Chondrocyte (in vitro differentiated cells): ENCODE results near the gene MAN2C1. TPM values are rescaled to one million over a fixed set of nuclear protein-coding genes. Genes with fewer than 3 reads are reported as not detected.

Source experiments
- DNase-seq: peaks from one replicate; pipeline ENCODE4 v3.0.0; 2021; ENCODE audit warnings: mixed read lengths, low spot score
- H3K27ac Mint-ChIP-seq: one replicate; pipeline ENCODE4 v1.8.0; 2021; ENCODE audit warnings: mild to moderate bottlenecking, moderate library complexity, mixed read lengths; ENCODE audit not compliant: unreplicated experiment
- H3K27me3 Mint-ChIP-seq: 2 replicates; pipeline ENCODE4 v1.8.0; 2021; ENCODE audit warnings: low read depth, mixed read lengths
- H3K36me3 Mint-ChIP-seq: 2 replicates; pipeline ENCODE4 v1.8.0; 2021; ENCODE audit warnings: low read depth, mixed read lengths
- H3K4me1 Mint-ChIP-seq: 2 replicates; pipeline ENCODE4 v1.8.0; 2021; ENCODE audit warnings: low read depth, mild to moderate bottlenecking, mixed read lengths
- H3K4me3 Mint-ChIP-seq: one replicate; pipeline ENCODE4 v1.8.0; 2021; ENCODE audit warnings: mild to moderate bottlenecking, moderate library complexity, mixed read lengths; ENCODE audit not compliant: unreplicated experiment
- H3K9me3 Mint-ChIP-seq: 2 replicates; pipeline ENCODE4 v1.8.0; 2021; ENCODE audit warnings: low read depth, mixed read lengths
- CTCF ChIP-seq: fragments of 200-600 bp; sonication (generic); IDR thresholded peaks from 2 replicates; pipeline ENCODE4 v1.5.0; 2021; ENCODE audit warnings: antibody characterized with exemption, mild to moderate bottlenecking, moderate library complexity
- total RNA-seq: library from RNA; stranded (reverse); gene quantifications from 3 replicates; pipeline ENCODE4 v1.2.1, GENCODE V29; 2021

Gene MAN2C1
- total RNA-seq, 1 donor from 2014 or later, result 109 TPM

- no peak overlapping the region for H3K27ac Mint-ChIP-seq
- H3K4me1 Mint-ChIP-seq, result no peaks in the 10 kb centered on the region
- DNase-seq, result no peak
- H3K36me3 Mint-ChIP-seq, result peaks cover 7% of the 10 kb centered on the region
- no peaks in the 10 kb centered on the region for H3K9me3 Mint-ChIP-seq
- H3K27me3 Mint-ChIP-seq, result no peaks in the 10 kb centered on the region
- TF ChIP-seq CTCF, result no peak
- no peak overlapping the region for H3K4me3 Mint-ChIP-seq
These were observed 6.9 kb downstream of the MAN2C1 start for GRCh38 chr15:75361361-75361988.

- H3K4me3 Mint-ChIP-seq, result no peak overlapping the region
These were observed 7.6 kb downstream of the MAN2C1 start for GRCh38 chr15:75360856-75361255.

GRCh38 chr15:75360391-75360790 lies 8.0 kb downstream of the MAN2C1 start:
- no peaks in the 10 kb centered on the region for H3K9me3 Mint-ChIP-seq
- H3K27ac Mint-ChIP-seq, result peak overlapping the region; percentile 50
- no peak for TF ChIP-seq CTCF
- H3K4me3 Mint-ChIP-seq, result no peak overlapping the region
- DNase-seq, result no peak
- no peaks in the 10 kb centered on the region for H3K4me1 Mint-ChIP-seq
- H3K27me3 Mint-ChIP-seq, result no peaks in the 10 kb centered on the region
- H3K36me3 Mint-ChIP-seq, result peaks cover 6% of the 10 kb centered on the region

More at GRCh38 chr15:75360856-75361255, 7.6 kb downstream of the MAN2C1 start:
- H3K27me3 Mint-ChIP-seq, result no peaks in the 10 kb centered on the region
- H3K4me1 Mint-ChIP-seq, result no peaks in the 10 kb centered on the region
- peaks cover 7% of the 10 kb centered on the region for H3K36me3 Mint-ChIP-seq
- no peak for DNase-seq
- no peak for TF ChIP-seq CTCF
- H3K9me3 Mint-ChIP-seq, result no peaks in the 10 kb centered on the region
- H3K27ac Mint-ChIP-seq, result no peak overlapping the region

- no peaks in the 10 kb centered on the region for H3K27me3 Mint-ChIP-seq
- no peaks in the 10 kb centered on the region for H3K4me1 Mint-ChIP-seq
- H3K36me3 Mint-ChIP-seq, result peaks cover 6% of the 10 kb centered on the region
- TF ChIP-seq CTCF, result no peak
- no peak overlapping the region for H3K27ac Mint-ChIP-seq
- H3K9me3 Mint-ChIP-seq, result no peaks in the 10 kb centered on the region
- no peak for DNase-seq
- H3K4me3 Mint-ChIP-seq, result no peak overlapping the region
These were observed 8.7 kb downstream of the MAN2C1 start for GRCh38 chr15:75359537-75360250.

GRCh38 chr15:75358771-75359536 lies 9.5 kb downstream of the MAN2C1 start:
- no peak for DNase-seq
- no peaks in the 10 kb centered on the region for H3K9me3 Mint-ChIP-seq
- H3K27ac Mint-ChIP-seq, result no peak overlapping the region
- no peak overlapping the region for H3K4me3 Mint-ChIP-seq
- peaks cover 6% of the 10 kb centered on the region for H3K36me3 Mint-ChIP-seq
- H3K27me3 Mint-ChIP-seq, result no peaks in the 10 kb centered on the region
- H3K4me1 Mint-ChIP-seq, result no peaks in the 10 kb centered on the region
- TF ChIP-seq CTCF, result no peak
